NCI-H2171 (cell line): Measurements from ENCODE around the gene C16orf74.
A peak's percentile ranks its signal among the peaks of the same experiment; 100 is the strongest.

Experiments
- DNase-seq: peaks from one replicate; lab custom pipeline; 2025; lab: John Stamatoyannopoulos, UW

Gene C16orf74

DNA sequence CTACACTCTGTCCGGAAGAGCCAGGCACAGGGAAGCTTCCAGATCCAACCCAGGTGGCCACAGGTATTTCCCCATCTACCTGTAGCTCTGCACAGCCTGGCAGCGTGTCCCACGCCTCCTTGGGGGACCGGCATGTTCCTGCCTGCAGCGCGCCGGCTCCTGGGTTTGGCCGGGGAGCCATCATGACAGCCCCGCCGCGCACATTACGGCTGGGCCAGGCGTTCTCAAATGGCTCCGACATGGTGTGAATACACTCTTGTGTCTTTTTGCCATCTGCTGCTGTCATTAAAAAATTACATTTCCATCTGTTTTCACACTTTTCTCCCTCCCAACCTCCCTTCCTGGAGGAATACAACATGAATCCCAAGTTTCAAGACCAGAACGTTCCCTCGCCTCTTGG is 54.1 kb downstream of the C16orf74 start:
- peak; percentile 75 for DNase-seq

DNA sequence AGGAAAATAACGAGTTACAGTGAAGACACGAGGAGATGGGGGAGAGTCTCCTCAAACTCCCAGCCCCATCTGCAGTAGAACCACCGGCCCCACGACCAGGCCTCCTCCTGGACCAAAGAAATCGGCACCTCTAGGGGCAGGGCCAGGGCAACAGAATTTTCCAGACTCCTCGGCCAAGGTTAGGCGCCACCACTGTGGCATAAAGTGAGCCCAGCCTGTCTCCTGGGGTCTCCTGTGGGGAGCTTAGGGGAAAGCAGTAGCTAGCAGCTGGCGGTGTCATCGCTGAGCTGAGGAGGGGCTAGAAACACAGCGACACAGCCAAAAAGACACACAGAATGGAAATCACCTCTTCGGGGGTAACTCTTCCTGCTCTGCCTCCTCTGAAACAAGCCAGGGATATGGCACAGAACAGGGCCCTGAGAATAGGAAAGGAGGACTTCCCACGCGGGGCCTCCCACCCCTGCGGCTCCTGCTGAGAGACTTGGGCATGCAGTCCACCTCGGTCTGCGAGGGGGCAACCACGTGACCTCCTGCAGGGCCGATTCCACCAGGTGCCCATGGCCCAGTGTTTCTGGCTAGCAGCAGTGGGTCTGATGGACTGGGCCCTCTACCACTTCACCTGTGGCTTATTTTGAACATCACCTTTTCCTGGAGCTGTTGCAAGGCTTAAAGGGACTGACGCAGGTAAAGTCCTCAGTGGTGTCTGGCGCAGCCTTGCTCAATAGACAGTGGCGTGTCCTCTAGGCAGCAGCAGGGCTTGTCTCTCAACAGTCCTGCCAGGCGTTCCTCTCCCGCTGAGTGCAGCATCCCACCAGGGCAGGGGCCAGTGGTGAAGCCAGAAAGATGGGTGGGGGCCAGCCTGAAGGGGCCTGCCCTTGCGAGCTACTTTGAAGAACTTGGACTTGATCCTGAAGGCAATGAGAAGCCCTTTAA is 55.4 kb downstream of the C16orf74 start:
- DNase-seq, result no peak

DNA sequence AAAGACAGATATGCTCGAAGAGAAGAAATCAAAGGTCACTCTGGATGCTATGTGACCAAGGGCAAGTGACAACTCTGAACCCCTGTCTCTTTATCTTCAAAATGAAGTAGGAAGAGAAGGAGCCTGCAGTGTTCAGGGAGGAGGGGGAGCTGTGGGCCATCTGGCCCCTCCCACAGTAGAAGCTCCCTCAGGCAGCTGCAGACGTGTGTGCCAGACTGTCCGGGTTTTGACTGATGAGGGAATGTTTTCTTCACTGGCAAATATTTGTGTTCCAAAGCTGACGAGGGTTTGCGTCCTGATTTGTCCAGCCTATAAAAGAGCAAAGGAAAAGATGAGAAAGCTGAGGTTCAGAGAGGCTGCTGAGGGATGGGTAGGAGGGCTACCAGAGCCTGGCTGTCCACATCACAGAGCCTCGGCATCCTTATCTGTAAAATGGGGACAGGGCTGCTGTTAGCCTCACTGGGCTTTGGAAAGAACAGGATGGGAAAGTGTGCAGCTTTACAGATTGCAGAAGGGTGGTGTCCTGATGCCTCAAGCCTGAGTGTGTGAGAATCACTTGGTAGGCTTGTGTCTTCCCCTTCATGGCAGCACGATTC is 60.3 kb downstream of the C16orf74 start:
- DNase-seq, result no peak

DNA sequence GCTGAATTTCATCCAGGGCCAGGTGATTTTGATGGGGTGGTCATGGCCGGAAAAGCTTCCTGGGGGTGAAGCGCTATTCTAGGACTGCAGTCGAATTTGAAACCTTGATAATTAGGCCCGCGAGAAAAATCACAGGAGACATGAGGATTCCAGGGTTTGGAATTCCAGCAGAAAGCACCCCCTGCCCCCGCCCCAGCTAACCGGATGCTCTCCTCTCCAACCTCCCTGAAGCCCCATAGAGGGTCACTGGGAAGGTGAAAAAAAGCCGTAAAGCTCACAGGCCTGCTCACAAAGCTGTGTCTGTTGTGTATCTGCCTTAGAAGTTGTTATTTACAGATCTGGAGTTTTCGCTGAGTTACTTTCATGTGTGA is 61.0 kb downstream of the C16orf74 start:
- no peak for DNase-seq

DNA sequence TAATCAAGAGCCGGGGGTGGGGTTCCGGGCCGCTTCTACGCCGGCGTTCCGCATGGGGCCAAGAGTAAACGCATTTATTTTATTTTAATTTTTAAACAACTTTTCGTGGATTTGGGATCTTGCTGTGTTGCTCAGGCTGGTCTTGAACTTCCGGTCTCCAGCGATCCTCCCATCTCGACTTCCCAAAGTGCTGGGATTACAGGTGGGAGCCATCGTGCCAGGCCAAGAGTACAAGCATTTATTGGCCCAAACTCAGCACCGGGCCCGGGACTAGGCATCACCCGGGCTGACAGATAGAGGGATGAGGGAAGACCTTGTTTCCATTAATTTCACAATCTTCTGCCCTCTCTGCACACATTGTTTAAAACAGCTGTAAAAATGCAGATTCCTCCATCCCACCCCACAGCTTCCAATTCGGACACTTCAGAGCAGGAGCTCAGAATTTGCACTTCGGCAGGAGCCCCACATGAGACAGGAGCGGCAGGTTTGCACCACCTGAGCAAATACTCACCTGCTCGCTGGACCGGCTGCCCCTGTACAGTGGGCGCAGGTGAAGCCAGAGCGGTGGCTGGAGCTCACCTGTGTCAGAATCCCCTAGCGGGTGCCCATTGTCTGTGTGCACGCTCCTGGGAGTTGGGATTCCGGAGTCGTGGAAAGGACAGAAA is 61.5 kb downstream of the C16orf74 start:
- DNase-seq, result no peak

DNA sequence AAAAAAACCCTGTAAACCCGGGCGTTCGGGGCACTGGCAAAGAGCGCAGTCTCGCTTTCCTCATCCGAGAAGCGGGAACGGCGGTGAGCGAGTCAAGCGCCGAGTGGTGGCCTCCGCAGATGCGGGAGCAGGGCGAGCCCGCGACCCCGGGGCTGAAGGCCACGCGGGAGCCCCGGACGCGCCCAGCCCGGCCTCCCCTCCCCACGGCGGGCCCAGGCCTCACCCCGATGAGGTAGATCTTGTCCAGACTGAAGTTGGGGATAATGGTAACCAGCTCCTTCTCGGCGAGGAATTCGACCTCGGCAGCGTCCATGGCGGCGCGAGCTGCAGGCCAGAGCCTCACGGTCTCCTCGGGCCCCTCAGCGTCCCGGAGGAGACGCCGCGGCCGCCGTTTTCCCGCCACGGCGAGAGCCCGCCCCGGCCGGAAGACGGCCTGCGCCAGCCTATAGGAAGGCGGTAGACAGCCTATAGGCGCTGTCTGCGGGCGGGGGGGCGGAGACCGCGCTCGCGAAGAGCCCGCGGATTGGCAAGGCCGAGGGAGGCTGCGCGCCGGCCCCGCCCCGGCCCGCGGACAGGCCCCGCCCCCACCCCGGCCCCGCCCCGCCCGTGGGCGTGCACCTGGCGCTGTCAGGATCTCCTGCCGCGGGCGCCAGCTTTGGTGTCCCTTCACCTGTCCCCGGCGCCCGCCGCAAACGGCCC is 62.2 kb downstream of the C16orf74 start, which contains the start of gene GINS2:
TSS of gene GINS2 (minus strand) at position 369 of the 699 bp plus-strand sequence. CDS start at position 313, 56 bp downstream.
- peak; percentile 93 for DNase-seq

DNA sequence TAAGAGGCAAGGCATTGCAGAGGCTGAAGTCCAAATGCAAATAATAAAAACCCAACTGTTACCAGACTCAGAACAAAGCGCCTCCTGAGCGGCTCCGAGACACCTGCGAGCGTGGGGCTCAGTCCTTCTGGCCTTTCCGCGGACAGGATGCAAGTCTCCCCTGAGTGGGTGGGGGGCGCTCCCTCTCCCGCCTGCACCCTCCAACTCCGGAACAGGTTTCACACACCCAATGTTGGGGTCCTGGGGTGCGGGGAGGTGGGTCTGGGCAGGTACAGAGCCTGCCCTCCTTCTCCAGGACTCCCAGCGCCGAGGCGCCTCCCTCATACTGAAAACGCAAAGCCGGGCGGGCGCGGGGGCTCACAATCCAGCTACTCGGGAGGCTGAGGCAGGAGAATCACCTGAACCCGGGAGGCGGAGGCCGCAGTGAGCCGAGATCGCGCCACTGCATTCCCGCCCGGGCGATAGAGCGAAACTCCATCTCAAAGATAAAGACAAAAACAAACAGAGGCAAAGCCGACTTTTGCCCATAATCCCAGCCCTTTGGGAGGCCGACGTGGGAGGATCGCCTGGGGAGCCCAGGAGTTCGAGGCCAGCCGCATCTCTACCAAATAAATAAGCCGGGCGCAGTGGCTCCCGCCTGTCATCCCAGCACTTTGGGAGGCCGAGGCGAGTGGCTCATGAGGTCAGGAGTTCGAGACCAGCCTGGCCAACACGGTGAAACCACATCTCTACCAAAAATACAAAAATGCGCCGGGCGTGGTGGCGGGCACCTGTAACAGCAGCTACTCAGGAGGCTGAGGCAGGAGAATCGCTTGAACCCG is 63.0 kb downstream of the C16orf74 start:
- DNase-seq, result no peak

DNA sequence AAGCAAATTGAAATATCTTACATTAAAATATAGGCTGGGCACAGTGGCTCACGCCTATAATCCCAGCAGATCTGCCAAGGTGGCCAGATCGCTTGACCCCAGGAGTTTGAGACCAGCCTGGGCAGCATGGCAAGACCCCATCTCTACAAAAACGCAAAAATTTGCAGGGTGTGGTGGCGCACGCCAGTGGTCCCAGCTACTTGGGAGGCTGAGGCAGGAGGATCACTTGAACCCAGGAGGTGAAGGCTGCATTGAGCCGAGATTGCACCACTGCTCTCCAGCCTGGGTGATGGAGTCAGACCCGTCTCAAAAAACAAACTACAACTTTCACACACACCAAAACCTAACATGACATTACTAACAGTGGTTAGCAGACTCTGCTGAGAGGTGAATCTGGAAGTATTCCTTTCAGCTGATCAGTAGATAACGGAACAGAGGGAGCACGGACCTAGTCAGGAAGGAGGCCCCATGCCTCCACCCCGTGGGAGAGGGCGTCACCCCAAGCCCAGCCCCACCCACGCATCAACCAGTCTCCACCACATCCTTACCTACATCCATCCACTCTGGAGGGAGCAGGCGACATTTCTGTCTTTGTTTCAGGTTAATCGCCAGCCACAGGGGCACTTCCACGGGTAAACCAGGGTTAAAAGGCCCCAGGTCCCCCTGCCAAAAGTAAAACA is 63.8 kb downstream of the C16orf74 start:
- DNase-seq, result no peak

DNA sequence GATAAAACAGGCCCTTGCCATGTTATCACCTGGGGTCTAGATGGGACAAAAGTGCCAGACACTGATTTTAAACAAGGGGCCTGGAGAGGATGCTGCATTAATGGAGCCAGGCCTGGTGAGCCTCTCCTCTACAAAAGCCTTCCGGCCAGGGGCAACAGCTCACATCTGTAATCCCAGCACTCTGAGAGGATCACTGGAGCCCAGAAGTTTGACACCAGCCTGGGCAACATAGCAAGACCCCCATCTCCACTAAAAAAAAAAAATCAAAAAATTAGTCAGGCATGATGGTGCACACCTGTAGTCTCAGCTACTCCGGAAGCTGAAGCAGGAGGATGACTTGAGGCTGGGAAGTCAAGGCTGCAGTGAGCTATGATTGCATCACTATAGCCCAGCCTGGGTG is 65.6 kb downstream of the C16orf74 start:
- DNase-seq, result no peak

DNA sequence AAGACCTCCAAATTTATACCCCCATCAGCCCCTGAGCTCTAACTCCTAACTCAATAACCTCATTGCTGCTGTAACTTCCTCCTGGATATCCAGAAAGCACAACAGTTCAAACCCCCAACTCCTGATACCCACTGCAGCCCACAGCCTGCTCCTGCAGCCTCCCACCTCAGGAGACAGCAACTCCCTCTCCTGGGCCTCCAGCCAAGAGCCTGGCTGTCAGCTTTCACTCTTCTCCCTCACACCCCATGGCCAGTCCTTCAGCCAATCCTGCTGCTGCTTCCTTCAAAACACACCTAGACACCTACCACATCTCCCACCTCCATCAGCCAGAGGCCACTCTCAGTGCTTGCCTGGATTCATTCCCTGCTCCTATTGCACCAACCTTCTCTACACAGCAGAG is 67.5 kb downstream of the C16orf74 start:
- DNase-seq, result no peak

DNA sequence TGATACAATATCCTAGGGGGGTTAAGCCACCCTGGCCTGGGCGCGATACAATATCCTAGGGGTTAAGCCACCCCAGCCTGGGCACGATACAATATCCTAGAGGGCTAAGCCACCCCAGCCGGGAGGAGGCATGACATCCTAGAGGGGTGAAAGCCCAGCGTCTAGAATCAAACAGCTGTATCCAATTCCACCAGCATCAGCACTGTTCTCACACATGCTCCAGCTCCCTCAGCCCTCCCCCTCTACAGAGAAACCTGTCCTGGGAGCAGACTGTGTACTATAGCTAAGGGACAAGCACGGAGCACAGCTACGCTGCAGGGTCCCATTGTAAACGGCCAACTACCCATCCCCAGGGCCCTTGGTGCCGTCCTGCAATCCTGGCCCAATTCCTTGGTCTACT is 68.4 kb downstream of the C16orf74 start:
- no peak for DNase-seq

DNA sequence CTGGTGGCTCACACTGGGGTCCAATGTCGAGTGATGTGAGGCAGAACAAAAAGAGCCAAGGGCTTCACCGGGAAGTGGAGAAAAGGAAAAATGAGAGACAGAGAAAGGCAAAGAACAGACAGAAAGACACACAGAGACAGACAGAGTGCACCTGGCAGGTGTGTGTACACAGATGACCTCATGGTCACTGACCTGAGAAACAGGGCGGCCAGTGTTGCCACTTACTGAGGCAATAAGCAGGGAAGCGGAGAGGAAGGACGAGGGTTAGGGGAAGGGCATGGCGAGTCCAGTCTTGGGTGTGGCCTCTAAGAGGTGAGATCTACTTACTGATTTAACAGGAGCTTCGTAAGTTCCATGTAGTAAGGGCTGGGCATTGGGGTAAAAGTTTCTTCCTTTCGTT is 69.6 kb downstream of the C16orf74 start:
- DNase-seq, result no peak

DNA sequence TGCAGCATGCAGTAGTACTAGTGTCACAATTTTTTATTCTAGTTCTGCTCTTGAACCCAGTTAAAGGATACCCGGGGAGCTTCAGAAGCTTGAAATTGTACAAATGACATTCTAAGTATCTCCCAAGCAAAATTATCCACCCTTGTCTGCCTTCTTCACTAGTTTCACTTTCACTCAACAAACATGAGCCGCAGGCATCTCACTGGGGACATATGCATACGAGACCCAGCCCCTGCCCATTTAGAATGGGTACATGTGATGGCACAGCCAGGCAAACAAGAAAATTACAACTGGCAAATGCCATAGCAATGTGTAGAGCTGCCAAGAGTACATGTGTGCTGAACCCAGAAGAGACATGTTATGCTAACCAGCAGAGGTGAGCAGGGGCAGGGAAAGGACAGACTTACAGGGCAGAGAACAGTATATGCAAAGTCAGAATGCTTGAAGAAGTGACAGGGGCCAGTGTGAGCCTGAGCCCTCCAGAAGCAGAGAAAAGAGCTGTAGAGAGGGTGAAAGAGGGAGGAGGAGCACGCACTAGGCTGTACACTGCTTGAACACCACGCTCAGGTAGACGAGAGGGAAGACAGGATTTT is 70.4 kb downstream of the C16orf74 start:
- DNase-seq, result no peak

DNA sequence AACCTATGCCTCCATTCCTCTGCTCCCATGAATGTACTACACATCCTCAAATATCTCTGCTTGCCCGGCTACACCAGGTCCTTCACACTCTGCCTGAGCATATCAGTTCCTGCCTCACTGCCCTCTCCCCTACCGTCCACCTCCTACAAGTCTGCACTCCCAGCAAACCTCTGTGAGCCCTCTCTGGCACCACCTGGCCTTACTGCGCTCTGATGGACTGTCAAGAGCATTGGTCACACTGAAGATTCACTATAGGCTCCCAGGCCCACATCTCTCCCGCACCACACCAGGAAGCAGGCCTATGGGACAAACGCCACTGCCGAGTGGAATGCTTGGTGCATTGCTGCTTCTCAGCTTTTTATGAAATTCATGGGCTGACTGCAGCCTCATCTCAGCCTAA is 71.0 kb downstream of the C16orf74 start:
- no peak for DNase-seq

DNA sequence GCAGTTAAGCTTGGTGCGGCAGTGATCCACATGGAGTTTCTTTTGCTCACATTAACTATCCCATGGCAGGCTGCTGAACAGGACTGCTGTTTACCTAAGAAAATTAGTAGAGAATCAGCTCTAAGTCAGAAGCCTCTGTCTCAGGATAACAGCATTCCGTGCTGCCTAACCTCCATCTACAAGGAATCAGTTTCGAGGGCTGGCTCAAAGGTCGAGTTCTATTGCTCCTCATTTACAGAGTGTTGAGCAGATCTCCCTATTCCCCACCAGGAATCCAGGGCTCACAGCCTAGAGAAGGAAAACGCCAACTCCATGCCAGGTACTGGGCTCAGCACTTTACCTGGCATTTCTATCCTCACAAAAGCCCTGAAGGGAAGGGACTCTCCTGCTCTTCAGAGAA is 72.1 kb downstream of the C16orf74 start:
- DNase-seq, result no peak

DNA sequence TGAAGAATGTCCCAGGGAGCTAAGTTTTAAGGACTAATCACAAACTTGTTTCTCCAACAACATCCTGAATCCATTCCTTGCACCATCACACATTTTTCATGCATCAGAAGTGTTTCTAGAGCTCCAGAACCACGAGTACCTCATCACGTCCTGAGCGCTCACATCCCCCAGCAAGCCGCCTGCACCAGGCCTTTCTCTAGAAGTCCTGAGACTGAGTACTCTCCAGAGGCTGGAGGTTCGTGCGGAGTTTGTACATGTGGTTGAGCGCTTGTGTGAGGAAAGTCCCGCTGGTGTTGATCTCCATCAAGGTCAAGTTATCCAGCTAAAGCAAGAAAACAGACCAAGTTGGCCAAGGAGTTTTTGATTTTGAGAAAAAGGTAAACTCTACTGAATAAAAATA is 72.9 kb downstream of the C16orf74 start:
- DNase-seq, result no peak

DNA sequence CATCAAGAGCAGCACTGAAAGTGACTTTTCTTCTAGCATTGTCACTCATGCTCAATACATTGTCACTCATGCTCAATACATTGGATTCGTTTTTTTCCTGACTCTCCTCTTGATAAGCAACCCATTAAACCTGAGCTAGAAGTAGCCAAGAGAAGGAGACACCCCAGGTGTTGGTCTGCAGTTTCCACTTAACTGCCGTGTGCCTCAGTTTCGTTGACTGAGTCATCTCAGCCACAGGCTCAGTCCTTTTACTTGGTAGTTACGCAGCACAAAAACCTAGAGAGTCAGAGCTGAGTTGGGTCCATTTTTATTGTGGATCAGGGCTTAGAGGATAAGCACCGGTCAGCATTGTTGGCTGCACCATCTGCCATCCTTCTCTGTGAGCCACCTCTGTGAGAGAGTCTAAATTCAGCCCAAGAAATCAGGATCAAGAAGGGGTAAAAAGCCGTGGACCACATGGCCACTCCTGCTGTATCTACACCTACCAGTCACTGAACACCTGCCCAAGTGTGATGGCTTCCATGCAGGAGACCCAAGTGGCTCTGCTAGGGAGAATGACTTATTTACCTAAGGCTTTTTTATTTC is 73.4 kb downstream of the C16orf74 start:
- no peak for DNase-seq

DNA sequence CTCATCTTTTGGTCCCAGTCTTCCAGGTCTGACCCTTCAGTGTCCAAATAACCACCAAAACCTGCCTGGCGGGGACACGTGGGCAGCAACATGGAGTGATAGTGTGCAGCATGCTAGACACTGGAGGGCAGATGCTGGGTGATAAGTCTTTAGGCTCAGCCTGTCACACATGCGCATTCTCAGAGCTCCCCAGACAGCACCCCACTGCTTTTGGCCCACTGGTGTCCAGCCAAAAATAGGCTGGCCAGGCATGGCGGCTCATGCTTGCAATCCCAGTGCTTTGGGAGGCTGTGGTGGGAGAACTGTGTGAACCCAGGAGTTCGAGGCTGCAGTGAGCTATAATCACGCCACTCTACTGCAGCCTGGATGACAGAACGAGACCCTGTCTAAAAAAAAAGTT is 74.4 kb downstream of the C16orf74 start:
- DNase-seq, result no peak

DNA sequence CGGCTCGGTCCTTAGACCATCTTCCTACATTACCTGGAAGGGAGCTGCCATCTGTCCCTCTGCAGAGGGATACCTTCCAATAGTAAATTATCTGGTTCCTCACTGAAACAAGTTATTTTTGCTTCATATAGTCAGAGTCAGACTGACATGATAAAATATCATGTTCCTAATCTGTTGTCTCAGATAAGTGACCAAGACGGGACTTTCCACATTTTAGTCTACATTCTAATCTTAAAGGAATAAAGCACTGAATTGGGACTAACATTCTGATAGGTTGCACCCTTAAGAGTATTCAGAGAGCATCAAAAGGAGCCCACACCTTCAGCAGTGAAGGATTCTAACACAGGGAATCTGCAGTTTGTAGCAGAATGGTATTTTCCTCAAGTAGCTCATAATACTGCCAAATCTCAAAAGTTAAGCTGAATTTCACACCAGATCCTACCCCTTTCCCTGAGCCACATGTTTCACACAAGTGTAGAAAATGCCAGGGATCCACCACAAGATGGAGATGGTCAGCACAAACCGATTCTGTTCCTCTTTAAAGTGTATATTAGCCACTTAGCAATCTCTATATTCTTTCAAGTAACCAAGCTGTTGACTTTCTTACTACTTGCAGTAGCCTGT is 75.5 kb downstream of the C16orf74 start:
- DNase-seq, result no peak

DNA sequence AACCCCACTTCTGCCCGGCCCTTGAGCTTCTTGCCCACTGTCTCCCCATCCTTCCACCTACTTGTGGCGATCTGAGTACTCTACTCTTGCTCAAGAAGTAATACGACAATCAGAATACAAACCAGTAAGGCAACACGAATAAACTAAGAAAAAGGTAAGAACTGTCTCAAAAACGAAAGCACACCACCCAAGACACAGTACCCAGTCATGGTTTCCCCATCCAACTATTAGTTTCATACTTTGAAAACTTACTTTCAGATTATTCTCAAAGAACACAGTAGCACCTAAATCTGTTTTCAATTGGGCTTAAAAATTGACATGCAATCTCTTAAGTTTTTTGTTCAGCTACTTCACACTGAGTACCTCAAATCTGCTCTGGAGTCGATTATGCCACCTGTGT is 76.1 kb downstream of the C16orf74 start:
- DNase-seq, result no peak
